CD4-positive, alpha-beta T cell (primary cell): ENCODE data around the gene HMGN1. TPM values are rescaled to one million over a fixed set of nuclear protein-coding genes. Genes with fewer than 3 reads are reported as not detected.

ENCODE experiments used
- ATAC-seq: fragments of 200-7000 bp; cut with Tn5 transposase; one replicate; pipeline ENCODE4 v1.10.0; 2022; ENCODE audit warnings: mild to moderate bottlenecking; ENCODE audit not compliant: poor library complexity
- CTCF ChIA-PET: fragments of 350-600 bp; sonication (Branson Sonifier 250); formaldehyde crosslinking; loops from one replicate; lab custom pipeline; 2021; ENCODE audit warnings: antibody characterized with exemption, inconsistent platforms; lab: Charles Lee
- POLR2A ChIA-PET: fragments of 350-600 bp; sonication (Branson Sonifier 250); formaldehyde crosslinking; loops from one replicate; lab custom pipeline; 2021; ENCODE audit warnings: antibody characterized with exemption, inconsistent platforms; lab: Charles Lee
- DNase-seq, 14 experiments: peaks; one replicate each; pipeline ENCODE4 v3.0.0-alpha.2; 2013 to 2020; ENCODE audit warnings: mixed read lengths in 2 of 14
- H3K27ac ChIP-seq, 2 donors: one replicate each; pipeline versions ENCODE4 v1.5.1 to v1.7.0; 2013; ENCODE audit warnings: low read length in 2 of 2, low read depth in 1 of 2, mild to moderate bottlenecking in 1 of 2
- H3K27me3 ChIP-seq, 2 experiments: 1 replicate in 1 of 2; 2 replicates in 1 of 2; pipeline versions ENCODE4 v1.6.1 to v1.7.0; 2013; ENCODE audit warnings: low read length in 2 of 2, control low read depth in 1 of 2, mild to moderate bottlenecking in 1 of 2, moderate library complexity in 1 of 2; ENCODE audit not compliant: insufficient read depth in 2 of 2, control insufficient read depth in 1 of 2
- H3K36me3 ChIP-seq: one replicate; pipeline ENCODE4 v1.6.1; 2013; ENCODE audit warnings: low read length, control low read depth; ENCODE audit not compliant: insufficient read depth
- H3K4me1 ChIP-seq: one replicate; pipeline ENCODE4 v1.6.1; 2013; ENCODE audit warnings: low read length, control low read depth; ENCODE audit not compliant: insufficient read depth
- H3K4me3 ChIP-seq: one replicate; pipeline ENCODE4 v1.5.1; 2013; ENCODE audit warnings: mild to moderate bottlenecking, low read length, moderate library complexity
- H3K9me3 ChIP-seq, 2 experiments: 1 replicate in 1 of 2; 2 replicates in 1 of 2; pipeline versions ENCODE4 v1.6.1 to v1.7.0; 2013; ENCODE audit warnings: low read length in 2 of 2, mild to moderate bottlenecking in 2 of 2, control low read depth in 1 of 2, moderate library complexity in 1 of 2; ENCODE audit not compliant: control insufficient read depth in 1 of 2, insufficient read depth in 1 of 2
- H3K27ac Mint-ChIP-seq: one replicate; pipeline ENCODE4 v1.8.0; 2020; ENCODE audit warnings: mixed read lengths
- H3K27me3 Mint-ChIP-seq: one replicate; pipeline ENCODE4 v1.8.0; 2021; ENCODE audit warnings: mixed read lengths
- H3K36me3 Mint-ChIP-seq: one replicate; pipeline ENCODE4 v1.8.0; 2021; ENCODE audit warnings: low read depth, mixed read lengths
- H3K4me1 Mint-ChIP-seq: one replicate; pipeline ENCODE4 v1.8.0; 2021; ENCODE audit warnings: low read depth, mixed read lengths
- H3K4me3 Mint-ChIP-seq: one replicate; pipeline ENCODE4 v1.8.0; 2020; ENCODE audit warnings: mild to moderate bottlenecking, mixed read lengths
- H3K9me3 Mint-ChIP-seq: one replicate; pipeline ENCODE4 v1.8.0; 2020; ENCODE audit warnings: mixed read lengths
- intact Hi-C, 2 experiments: fragments of 100-400 bp; cut with DNase I in 1 of 2; cut with micrococcal nuclease in 1 of 2; formaldehyde crosslinking; loops; one replicate each; pipeline versions ENCODE4 v1.15.1 to v1.9.0; 2023 to 2025; cut with DNase I, micrococcal nuclease
- total RNA-seq, 174 experiments: library from RNA in 2 of 174; stranded (reverse) in 2 of 174; gene quantifications; one replicate each; pipeline ENCODE4 v1.2.3 and lab custom pipeline; 2021 to 2026
- TF ChIP-seq, protein P1 (sequence below): fragments of 200-600 bp; IDR thresholded peaks from one replicate; pipeline ENCODE4 v1.8.0; 2022; ENCODE audit warnings: antibody characterized with exemption, mild to moderate bottlenecking

HMGN1 gene
- total RNA-seq, 2 experiments from 2014 or later = 256 to 262 TPM

DNA sequence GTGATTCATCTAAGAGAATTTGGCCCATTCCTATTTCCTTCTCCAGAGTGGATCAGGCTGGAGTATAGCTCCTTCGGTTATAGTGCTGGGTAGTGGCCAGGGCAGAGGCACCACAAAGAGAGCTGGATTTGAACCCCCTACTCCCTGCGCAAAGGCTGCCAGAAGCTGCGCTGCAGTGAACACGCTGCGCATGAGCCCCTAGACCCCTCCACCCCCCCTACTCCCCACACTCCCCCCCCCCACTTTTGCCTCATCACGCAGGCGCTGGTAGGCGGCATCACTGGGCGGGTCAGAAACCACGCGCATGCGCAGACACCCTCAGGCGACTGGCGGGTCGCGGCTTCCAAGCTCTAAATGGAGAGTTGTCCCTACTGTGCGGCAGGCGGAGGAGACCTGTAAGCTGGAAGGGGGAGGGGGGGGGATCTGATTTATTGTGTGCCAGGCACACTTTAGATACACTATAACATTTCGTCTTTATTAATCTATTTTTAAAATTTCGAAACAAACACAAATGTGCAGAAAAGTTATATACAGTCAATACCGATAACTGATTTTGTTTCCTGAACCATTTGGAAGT, 38.7 kb upstream of the HMGN1 start:
- no peaks in the 10 kb centered on the region for H3K9me3 Mint-ChIP-seq
- POLR2A ChIA-PET = interaction anchor here (0.7 to 4.3 kb wide), 7 partner anchors 25 to 204 kb away, joined by 3 to 65 read pairs (median 3); partner anchors contain the start of genes BRWD1, HMGN1 and PSMG1
- peaks cover 37% of the 10 kb centered on the region for H3K4me1 Mint-ChIP-seq
- no peaks in the 10 kb centered on the region for H3K27me3 Mint-ChIP-seq
- peak overlapping the region; percentile 85 for H3K27ac Mint-ChIP-seq
- peak overlapping the region; percentile 63 for H3K4me3 ChIP-seq
- CTCF ChIA-PET = interaction anchor here (0.6 to 1.5 kb wide), 8 partner anchors 14 to 220 kb away, joined by 3 to 11 read pairs (median 4); partner anchors contain the start of gene BRWD1
- intact Hi-C loops = loop anchor here (1.0 to 10.0 kb wide), 10 partner anchors 15 to 880 kb away; partner anchors contain the start of genes BRWD1 (in 2 of the 2), HMGN1 (in 2 of the 2), PSMG1 (in 2 of the 2) and ETS2 (in 1 of the 2)
- DNase-seq (peak; percentile 87 to 96 (median 91)), ATAC-seq (peak; percentile 64)
- H3K27me3 ChIP-seq = no peaks in the 10 kb centered on the region
- peaks cover 20% of the 10 kb centered on the region for H3K36me3 ChIP-seq
- H3K4me1 ChIP-seq = peaks cover 30% of the 10 kb centered on the region
- H3K27ac ChIP-seq = peak overlapping the region in 1 of 2 donors; percentile 43
- peaks cover 32% of the 10 kb centered on the region for H3K36me3 Mint-ChIP-seq
- no peaks in the 10 kb centered on the region for H3K9me3 ChIP-seq
- peak overlapping the region; percentile 90 for H3K4me3 Mint-ChIP-seq
- TF ChIP-seq, protein P1, sequence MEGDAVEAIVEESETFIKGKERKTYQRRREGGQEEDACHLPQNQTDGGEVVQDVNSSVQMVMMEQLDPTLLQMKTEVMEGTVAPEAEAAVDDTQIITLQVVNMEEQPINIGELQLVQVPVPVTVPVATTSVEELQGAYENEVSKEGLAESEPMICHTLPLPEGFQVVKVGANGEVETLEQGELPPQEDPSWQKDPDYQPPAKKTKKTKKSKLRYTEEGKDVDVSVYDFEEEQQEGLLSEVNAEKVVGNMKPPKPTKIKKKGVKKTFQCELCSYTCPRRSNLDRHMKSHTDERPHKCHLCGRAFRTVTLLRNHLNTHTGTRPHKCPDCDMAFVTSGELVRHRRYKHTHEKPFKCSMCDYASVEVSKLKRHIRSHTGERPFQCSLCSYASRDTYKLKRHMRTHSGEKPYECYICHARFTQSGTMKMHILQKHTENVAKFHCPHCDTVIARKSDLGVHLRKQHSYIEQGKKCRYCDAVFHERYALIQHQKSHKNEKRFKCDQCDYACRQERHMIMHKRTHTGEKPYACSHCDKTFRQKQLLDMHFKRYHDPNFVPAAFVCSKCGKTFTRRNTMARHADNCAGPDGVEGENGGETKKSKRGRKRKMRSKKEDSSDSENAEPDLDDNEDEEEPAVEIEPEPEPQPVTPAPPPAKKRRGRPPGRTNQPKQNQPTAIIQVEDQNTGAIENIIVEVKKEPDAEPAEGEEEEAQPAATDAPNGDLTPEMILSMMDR = no peak

- intact Hi-C loops = loop anchor here (1.0 to 10.0 kb wide), 6 partner anchors 58 to 880 kb away; partner anchors contain the start of genes PSMG1 (in 2 of the 2), ETS2 (in 1 of the 2) and LCA5L (in 1 of the 2)
- Histone ChIP-seq H3K4me3 (no peak overlapping the region), H3K9me3 (no peaks in the 10 kb centered on the region), H3K27me3 (no peaks in the 10 kb centered on the region), H3K36me3 (peaks cover 13% of the 10 kb centered on the region), H3K4me1 (peaks cover 30% of the 10 kb centered on the region), H3K27ac (peak overlapping the region in 1 of 2 donors; percentile 43)
- Mint-ChIP-seq H3K27me3 (no peaks in the 10 kb centered on the region), H3K4me3 (peak overlapping the region; percentile 90), H3K36me3 (peaks cover 26% of the 10 kb centered on the region), H3K27ac (peak overlapping the region; percentile 85), H3K4me1 (peaks cover 43% of the 10 kb centered on the region), H3K9me3 (no peaks in the 10 kb centered on the region)
- CTCF ChIA-PET = interaction anchor here (1.0 to 1.5 kb wide), 3 partner anchors 14 to 210 kb away, joined by 3 to 11 read pairs (median 6); no protein-coding TSS in a partner anchor
- TF ChIP-seq, protein P1 = no peak
- POLR2A ChIA-PET = interaction anchor here (0.8 to 4.3 kb wide), 4 partner anchors 39 to 204 kb away, joined by 3 to 65 read pairs (median 22); partner anchors contain the start of genes BRWD1, HMGN1 and PSMG1
- ATAC-seq = no peak
- no peak for DNase-seq
These were observed 38.0 kb upstream of the HMGN1 start for GRCh38 chr21:39386899-39387298.

- no peak for ATAC-seq
- H3K9me3 Mint-ChIP-seq = no peaks in the 10 kb centered on the region
These were observed 37.3 kb upstream of the HMGN1 start for GRCh38 chr21:39386194-39386593.

More at GRCh38 chr21:39386194-39386593, 37.3 kb upstream of the HMGN1 start:
- Histone ChIP-seq H3K27me3 (no peaks in the 10 kb centered on the region), H3K4me3 (peak overlapping the region; percentile 40), H3K27ac (peak overlapping the region; percentile 35 to 40), H3K36me3 (peaks cover 8% of the 10 kb centered on the region), H3K4me1 (peaks cover 32% of the 10 kb centered on the region), H3K9me3 (no peaks in the 10 kb centered on the region)
- Mint-ChIP-seq H3K36me3 (peaks cover 19% of the 10 kb centered on the region), H3K4me1 (peaks cover 48% of the 10 kb centered on the region), H3K27me3 (no peaks in the 10 kb centered on the region), H3K27ac (peak overlapping the region; percentile 65), H3K4me3 (peak overlapping the region; percentile 46)
- TF ChIP-seq, protein P1 = no peak
- DNase-seq = peak in 4 of 14 experiments; percentile 11 to 42 (median 26)
- intact Hi-C loops = loop anchor here (5.0 to 10.0 kb wide), 5 partner anchors 204 to 879 kb away; partner anchors contain the start of genes PSMG1 (in 2 of the 2) and ETS2 (in 1 of the 2)
- ChIA-PET POLR2A (interaction anchor here (1.8 to 4.3 kb wide), 3 partner anchors 38 to 203 kb away, joined by 10 to 65 read pairs (median 33); partner anchors contain the start of genes BRWD1, HMGN1 and PSMG1), CTCF (no interaction called here)
